GM23338 (cell line): Measurements from ENCODE around the gene NFILZ. TPM values are rescaled to one million over a fixed set of nuclear protein-coding genes. Genes with fewer than 3 reads are reported as not detected.

Source experiments
- ATAC-seq: fragments of 200-7000 bp; cut with Tn5 transposase; 3 replicates; pipeline ENCODE4 v1.9.1; 2020
- DNase-seq: peaks from one replicate; pipeline ENCODE4 v3.0.0-alpha.2; 2015; ENCODE audit warnings: low spot score
- H2AFZ ChIP-seq: fragments of 200-600 bp; sonication (generic); 2 replicates; pipeline ENCODE4 v1.8.0; 2016; ENCODE audit warnings: antibody characterized with exemption, mild to moderate bottlenecking, moderate library complexity
- H3F3A ChIP-seq: fragments of 200-600 bp; sonication (generic); replicated peaks from 2 replicates; pipeline ENCODE4 v1.8.0; 2017; ENCODE audit warnings: antibody characterized with exemption, mixed run types, low read depth
- H3K27ac ChIP-seq: fragments of 200-600 bp; sonication (generic); 2 replicates; pipeline ENCODE4 v1.6.1; 2016; ENCODE audit warnings: low read depth
- H3K27me3 ChIP-seq: fragments of 200-600 bp; sonication (generic); 2 replicates; pipeline ENCODE4 v1.8.0; 2016; ENCODE audit warnings: mild to moderate bottlenecking, mixed run types, moderate library complexity; ENCODE audit not compliant: insufficient read depth
- H3K36me3 ChIP-seq: fragments of 200-600 bp; sonication (generic); 2 replicates; pipeline ENCODE4 v1.8.0; 2016; ENCODE audit warnings: mild to moderate bottlenecking; ENCODE audit not compliant: insufficient read depth
- H3K4me1 ChIP-seq: fragments of 200-600 bp; sonication (generic); 2 replicates; pipeline ENCODE4 v1.8.0; 2016; ENCODE audit warnings: mild to moderate bottlenecking, moderate library complexity; ENCODE audit not compliant: insufficient read depth
- H3K4me2 ChIP-seq: fragments of 200-600 bp; sonication (generic); 2 replicates; pipeline ENCODE4 v1.7.1; 2017; ENCODE audit warnings: mixed run types
- H3K4me3 ChIP-seq: fragments of 200-600 bp; sonication (generic); 2 replicates; pipeline ENCODE4 v1.6.1; 2016; ENCODE audit warnings: mixed run types
- H3K79me2 ChIP-seq: fragments of 200-600 bp; sonication (generic); replicated peaks from 2 replicates; pipeline ENCODE4 v1.8.0; 2017; ENCODE audit warnings: mild to moderate bottlenecking; ENCODE audit not compliant: insufficient read depth
- H3K9me2 ChIP-seq: fragments of 200-600 bp; sonication (generic); 2 replicates; pipeline ENCODE4 v1.8.0; 2017; ENCODE audit not compliant: insufficient read depth
- H4K20me1 ChIP-seq: fragments of 200-600 bp; sonication (generic); replicated peaks from 2 replicates; pipeline ENCODE4 v1.8.0; 2017; ENCODE audit warnings: mild to moderate bottlenecking; ENCODE audit not compliant: insufficient read depth
- H3K27ac Mint-ChIP-seq: 2 replicates; pipeline ENCODE4 v1.8.0; 2020; ENCODE audit warnings: inconsistent platforms, mild to moderate bottlenecking, moderate library complexity, mixed read lengths
- H3K27me3 Mint-ChIP-seq: 3 replicates; pipeline ENCODE4 v1.8.0; 2022; ENCODE audit warnings: low read depth, mild to moderate bottlenecking, moderate library complexity, mixed read lengths, inconsistent platforms; ENCODE audit not compliant: insufficient read depth, poor library complexity
- H3K36me3 Mint-ChIP-seq: 3 replicates; pipeline ENCODE4 v1.8.0; 2021; ENCODE audit warnings: low read depth, mild to moderate bottlenecking, inconsistent platforms, moderate library complexity, mixed read lengths
- H3K4me1 Mint-ChIP-seq: 3 replicates; pipeline ENCODE4 v1.8.0; 2020; ENCODE audit warnings: mild to moderate bottlenecking, inconsistent platforms, mixed read lengths
- H3K4me3 Mint-ChIP-seq: 3 replicates; pipeline ENCODE4 v1.8.0; 2021; ENCODE audit warnings: moderate library complexity, mild to moderate bottlenecking, inconsistent platforms, mixed read lengths
- H3K9me3 Mint-ChIP-seq: 3 replicates; pipeline ENCODE4 v1.8.0; 2020; ENCODE audit warnings: moderate library complexity, mild to moderate bottlenecking, inconsistent platforms, mixed read lengths
- CREB1 ChIP-seq: fragments of 250-450 bp; sonication (Bioruptor Pico); IDR thresholded peaks from 2 replicates; pipeline ENCODE4 v1.5.0; 2020; ENCODE audit warnings: low read depth, mild to moderate bottlenecking, moderate library complexity
- CTCF ChIP-seq, 2 experiments: fragments of 200-600 bp in 1 of 2; sonication (generic) in 1 of 2; conservative IDR thresholded peaks; 2 replicates each; pipeline versions ENCODE4 v1.5.1 to v1.6.1; 2016 to 2017; ENCODE audit warnings: antibody characterized with exemption in 2 of 2, low read depth in 2 of 2, mild to moderate bottlenecking in 2 of 2, moderate library complexity in 1 of 2
- JUNB ChIP-seq: IDR thresholded peaks from one replicate; pipeline ENCODE4 v1.6.1; 2016; ENCODE audit warnings: antibody characterized with exemption; ENCODE audit not compliant: unreplicated experiment
- REST ChIP-seq: IDR thresholded peaks from one replicate; pipeline ENCODE4 v1.6.1; 2018; ENCODE audit warnings: antibody characterized with exemption; ENCODE audit not compliant: unreplicated experiment
- STAT1 ChIP-seq: IDR thresholded peaks from one replicate; pipeline ENCODE4 v1.6.1; 2016; ENCODE audit warnings: antibody characterized with exemption; ENCODE audit not compliant: unreplicated experiment
- ZNF331 ChIP-seq: fragments of 250-450 bp; sonication (Bioruptor Pico); IDR thresholded peaks from 2 replicates; pipeline ENCODE4 v1.5.0; 2020; ENCODE audit warnings: low read depth, mild to moderate bottlenecking, moderate library complexity
- polyA plus RNA-seq: library from polyadenylated mRNA; unstranded; fragments of >200 nt; fragmentation: Nextera tagmentation; extraction: Ambion mirVana; gene quantifications from 2 replicates; pipeline ENCODE4 v1.2.1, GENCODE V29; 2016
- total RNA-seq: library from RNA; depleted of rRNA; stranded (reverse); fragments of >200 nt; shearing (Covaris generic); gene quantifications from 2 replicates; pipeline ENCODE4 v1.2.3, GENCODE V29; 2014

Gene NFILZ
- total and polyA plus RNA-seq, 2 experiments from 2014 or later: not detected

DNA sequence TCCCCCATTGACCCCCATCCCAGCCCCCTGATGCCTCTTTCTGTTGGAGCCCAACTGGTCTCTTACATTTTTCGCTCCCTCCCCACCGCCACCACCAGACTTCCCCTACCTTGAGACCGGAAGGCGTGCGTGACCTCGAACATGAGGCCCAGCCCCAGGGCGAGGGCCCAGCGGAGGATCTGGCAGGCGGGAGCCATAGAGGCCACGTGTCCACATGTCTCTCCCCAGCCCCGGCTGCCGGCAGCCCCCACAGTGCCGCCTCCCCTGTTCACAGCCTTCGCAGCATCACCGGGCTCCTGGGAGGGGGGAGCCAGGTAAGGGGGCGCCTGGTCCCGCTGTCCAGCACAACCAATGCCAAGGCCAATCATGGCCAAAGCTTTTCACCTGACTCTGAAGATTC lies 24.9 kb upstream of the NFILZ start:
- H3K4me3 ChIP-seq: no peak overlapping the region
- peaks cover 43% of the 10 kb centered on the region for H3K79me2 ChIP-seq
- DNase-seq (no peak), ATAC-seq (no peak)
- H3K36me3 ChIP-seq: peaks cover 11% of the 10 kb centered on the region; the same call in 1 of the 2 replicates
- no peak overlapping the region for H2AFZ ChIP-seq
- Mint-ChIP-seq H3K4me1 (peaks cover 23% of the 10 kb centered on the region), H3K4me3 (no peak overlapping the region), H3K36me3 (peaks cover 73% of the 10 kb centered on the region), H3K27me3 (peaks cover 23% of the 10 kb centered on the region), H3K9me3 (peaks cover 14% of the 10 kb centered on the region; the same call in 2 of the 3 replicates), H3K27ac (no peak overlapping the region)
- H3K4me2 ChIP-seq: no peak overlapping the region
- no peaks in the 10 kb centered on the region for H3K27me3 ChIP-seq
- TF ChIP-seq REST: no peak
- no peak for TF ChIP-seq JUNB
- no peak for TF ChIP-seq STAT1
- no peak for TF ChIP-seq CREB1 (CRISPR knock-in tag)
- TF ChIP-seq CTCF (conservative IDR thresholded peaks at IDR 0.05; ENCODE audit: low read depth in 2 of 2): no peak
- peaks cover 4% of the 10 kb centered on the region; the same call in 1 of the 2 replicates for H3F3A ChIP-seq
- H3K9me2 ChIP-seq: no peaks in the 10 kb centered on the region
- H3K4me1 ChIP-seq: peaks cover 12% of the 10 kb centered on the region
- no peak overlapping the region for H3K27ac ChIP-seq
- H4K20me1 ChIP-seq: no peaks in the 10 kb centered on the region; the same call in 1 of the 2 replicates

DNA sequence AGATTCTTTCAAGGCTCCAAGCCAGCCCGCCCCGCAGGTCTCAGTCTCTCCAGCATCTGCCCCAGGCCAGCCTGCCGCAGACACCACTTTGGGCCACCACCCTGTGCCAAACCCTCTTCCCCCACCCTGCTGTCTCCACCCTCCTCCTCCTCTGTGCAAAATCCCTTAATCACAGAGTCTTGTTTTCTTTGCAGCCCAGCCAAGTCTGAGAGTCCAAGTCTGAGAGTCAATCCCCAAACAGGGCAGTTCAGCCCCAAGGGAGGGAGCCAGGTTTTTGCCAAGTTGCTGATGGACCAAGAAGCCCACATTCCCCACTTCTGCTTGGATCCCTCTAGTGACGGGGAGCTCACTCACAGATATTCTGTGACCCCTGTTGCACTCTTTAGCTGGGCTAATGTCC lies 23.0 kb upstream of the NFILZ start:
- Histone ChIP-seq H2AFZ (no peak overlapping the region), H3K4me1 (peaks cover 19% of the 10 kb centered on the region), H3K79me2 (peaks cover 43% of the 10 kb centered on the region), H3K4me3 (no peak overlapping the region), H4K20me1 (no peaks in the 10 kb centered on the region; the same call in 1 of the 2 replicates), H3K4me2 (no peak overlapping the region), H3K27me3 (no peaks in the 10 kb centered on the region), H3F3A (peaks cover 10% of the 10 kb centered on the region), H3K9me2 (no peaks in the 10 kb centered on the region), H3K36me3 (peaks cover 11% of the 10 kb centered on the region; the same call in 1 of the 2 replicates), H3K27ac (no peak overlapping the region)
- H3K9me3 Mint-ChIP-seq: peaks cover 14% of the 10 kb centered on the region; the same call in 2 of the 3 replicates
- peaks cover 31% of the 10 kb centered on the region for H3K4me1 Mint-ChIP-seq
- H3K27me3 Mint-ChIP-seq: peaks cover 26% of the 10 kb centered on the region
- ATAC-seq (no peak), DNase-seq (no peak)
- peaks cover 55% of the 10 kb centered on the region for H3K36me3 Mint-ChIP-seq
- H3K4me3 Mint-ChIP-seq: no peak overlapping the region
- H3K27ac Mint-ChIP-seq: no peak overlapping the region
- no peak for TF ChIP-seq CTCF (conservative IDR thresholded peaks at IDR 0.05; ENCODE audit: low read depth in 2 of 2)
- TF ChIP-seq REST: no peak
- no peak for TF ChIP-seq ZNF331 (CRISPR knock-in tag)
- no peak for TF ChIP-seq CREB1 (CRISPR knock-in tag)
